Spleen (tissue), 7 donors: ENCODE data around the gene MACROD2.

ENCODE experiments used
- POLR2AphosphoS5 ChIP-seq, 3 donors: sonication (generic); formaldehyde crosslinking; IDR thresholded peaks; one replicate each; pipeline ENCODE4 v1.5.1; 2017; ENCODE audit warnings: antibody characterized with exemption in 3 of 3
- TF ChIP-seq, protein P1 (sequence below), 11 experiments: fragments of 200-600 bp in 7 of 11; fragments of 450-650 bp in 4 of 11; sonication (generic) in 4 of 11; IDR thresholded peaks in 8 of 11; conservative IDR thresholded peaks in 3 of 11; 1 replicate in 7 of 11; 2 replicates in 4 of 11; pipeline versions ENCODE4 v1.4.0 to v1.8.0; 2016 to 2021; ENCODE audit warnings: antibody characterized with exemption in 11 of 11, inconsistent platforms in 4 of 11, mild to moderate bottlenecking in 1 of 11
- donor health status: DM: no; HTN: no; CAD: no; lungs with moderate emphysema.
- donor health status: DM: no; HTN: no; CAD: no.
- donor health status: DM: no; HTN: no; CAD: no.

DNA sequence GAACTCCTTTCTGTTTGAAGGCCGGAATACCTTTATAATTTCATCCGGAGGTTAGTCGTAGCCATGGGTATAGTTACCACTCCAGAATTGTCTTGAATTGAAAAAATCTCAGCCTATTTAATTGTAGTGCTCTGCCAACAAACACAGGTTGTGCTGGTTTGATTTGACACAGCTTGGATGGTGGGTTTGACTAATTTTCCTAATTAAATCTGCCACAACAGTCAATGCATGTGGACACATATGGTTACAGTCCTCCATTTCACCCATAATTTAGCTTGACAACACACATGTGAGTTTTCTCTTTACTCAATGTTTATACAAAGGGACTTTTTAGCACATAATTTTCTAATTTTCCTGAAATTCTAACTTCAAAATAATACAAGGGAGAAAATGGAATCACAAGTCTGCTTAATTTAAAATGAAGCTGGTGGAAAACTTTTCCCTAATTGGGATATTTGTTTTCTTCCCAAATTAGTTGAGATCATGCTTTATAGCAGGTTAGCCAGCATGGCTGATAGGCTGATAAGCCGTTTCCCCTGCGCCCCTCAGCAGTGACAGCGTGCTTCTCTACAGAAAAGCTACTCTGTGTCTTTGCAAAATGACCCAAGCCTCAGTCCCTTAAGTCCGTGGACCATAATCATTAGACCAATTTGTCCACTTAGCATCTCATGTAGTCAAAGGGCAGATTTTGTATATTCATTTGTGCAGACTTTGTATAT is 805.5 kb downstream of the MACROD2 start:
- TF ChIP-seq, protein P1, sequence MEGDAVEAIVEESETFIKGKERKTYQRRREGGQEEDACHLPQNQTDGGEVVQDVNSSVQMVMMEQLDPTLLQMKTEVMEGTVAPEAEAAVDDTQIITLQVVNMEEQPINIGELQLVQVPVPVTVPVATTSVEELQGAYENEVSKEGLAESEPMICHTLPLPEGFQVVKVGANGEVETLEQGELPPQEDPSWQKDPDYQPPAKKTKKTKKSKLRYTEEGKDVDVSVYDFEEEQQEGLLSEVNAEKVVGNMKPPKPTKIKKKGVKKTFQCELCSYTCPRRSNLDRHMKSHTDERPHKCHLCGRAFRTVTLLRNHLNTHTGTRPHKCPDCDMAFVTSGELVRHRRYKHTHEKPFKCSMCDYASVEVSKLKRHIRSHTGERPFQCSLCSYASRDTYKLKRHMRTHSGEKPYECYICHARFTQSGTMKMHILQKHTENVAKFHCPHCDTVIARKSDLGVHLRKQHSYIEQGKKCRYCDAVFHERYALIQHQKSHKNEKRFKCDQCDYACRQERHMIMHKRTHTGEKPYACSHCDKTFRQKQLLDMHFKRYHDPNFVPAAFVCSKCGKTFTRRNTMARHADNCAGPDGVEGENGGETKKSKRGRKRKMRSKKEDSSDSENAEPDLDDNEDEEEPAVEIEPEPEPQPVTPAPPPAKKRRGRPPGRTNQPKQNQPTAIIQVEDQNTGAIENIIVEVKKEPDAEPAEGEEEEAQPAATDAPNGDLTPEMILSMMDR (IDR thresholded peaks at IDR 0.05 in 8 of 11, conservative IDR thresholded peaks at IDR 0.05 in 3 of 11): no peak
- no peak for TF ChIP-seq POLR2AphosphoS5 (IDR thresholded peaks at IDR 0.05)
